Calu3 (cell line): ENCODE results near the gene VAC14. TPM values are rescaled to one million over a fixed set of nuclear protein-coding genes. Genes with fewer than 3 reads are reported as not detected.

Experiments
- BruUV-seq: library from RNA; stranded (reverse); fragments of 400-500 nt; replicated peaks from 2 replicates; lab custom pipeline; 2021; lab: Mats Ljungman, UMichigan
- CTCF ChIA-PET: fragments of 300-600 bp; sonication (Branson Sonifier 250); formaldehyde crosslinking; loops from one replicate; lab custom pipeline; 2022; ENCODE audit warnings: antibody characterized with exemption; lab: Charles Lee
- DNase-seq: peaks from one replicate; pipeline ENCODE4 v3.0.0; 2022
- H3K27ac Mint-ChIP-seq: one replicate; pipeline ENCODE4 v1.8.0; 2022; ENCODE audit warnings: mixed read lengths; ENCODE audit not compliant: unreplicated experiment
- H3K27me3 Mint-ChIP-seq: one replicate; pipeline ENCODE4 v1.8.0; 2022; ENCODE audit warnings: mixed read lengths; ENCODE audit not compliant: unreplicated experiment
- H3K36me3 Mint-ChIP-seq: one replicate; pipeline ENCODE4 v1.8.0; 2022; ENCODE audit warnings: mild to moderate bottlenecking, moderate library complexity, mixed read lengths; ENCODE audit not compliant: insufficient read depth, unreplicated experiment
- H3K4me1 Mint-ChIP-seq: one replicate; pipeline ENCODE4 v1.8.0; 2022; ENCODE audit warnings: mild to moderate bottlenecking, low read depth, mixed read lengths; ENCODE audit not compliant: unreplicated experiment
- H3K4me3 Mint-ChIP-seq: one replicate; pipeline ENCODE4 v1.8.0; 2022; ENCODE audit warnings: mild to moderate bottlenecking, low read depth, moderate library complexity, mixed read lengths; ENCODE audit not compliant: unreplicated experiment
- H3K9me3 Mint-ChIP-seq: one replicate; pipeline ENCODE4 v1.8.0; 2022; ENCODE audit warnings: low read depth, mixed read lengths; ENCODE audit not compliant: unreplicated experiment
- CTCF ChIP-seq: fragments of 200-600 bp; IDR thresholded peaks from one replicate; pipeline ENCODE4 v1.8.0; 2022; ENCODE audit warnings: antibody characterized with exemption; ENCODE audit not compliant: unreplicated experiment
- intact Hi-C: fragments of 100-400 bp; cut with micrococcal nuclease; formaldehyde crosslinking; loops from one replicate; pipeline ENCODE4 v1.10.0; 2022; ENCODE audit not compliant: unreplicated experiment
- total RNA-seq: library from RNA; stranded (reverse); gene quantifications from 2 replicates; pipeline ENCODE4 v1.2.3, GENCODE V29; 2022

Gene VAC14
- total RNA-seq, 1 experiment from 2014 or later: 63.8 TPM

- intact Hi-C loops: loop anchor here (10.0 kb wide), 2 partner anchors 95 to 215 kb away; partner anchors contain the start of gene MTSS2
- CTCF ChIA-PET: interaction anchor here (1.2 kb wide), 1 partner anchor 8 kb away, joined by 5 read pairs; no protein-coding TSS in a partner anchor
- H3K4me3 Mint-ChIP-seq: no peak overlapping the region
Measured at GRCh38 chr16:70779361-70779760, 21.6 kb downstream of the VAC14 start.

GRCh38 chr16:70778901-70779309 lies 22.1 kb downstream of the VAC14 start:
- Mint-ChIP-seq H3K27me3 (no peaks in the 10 kb centered on the region), H3K9me3 (no peaks in the 10 kb centered on the region), H3K27ac (no peak overlapping the region), H3K36me3 (peaks cover 34% of the 10 kb centered on the region), H3K4me3 (no peak overlapping the region), H3K4me1 (no peaks in the 10 kb centered on the region)
- no TSS peak for BruUV-seq
- intact Hi-C loops: loop anchor here (10.0 kb wide), 2 partner anchors 94 to 214 kb away; partner anchors contain the start of gene MTSS2
- no peak for TF ChIP-seq CTCF
- CTCF ChIA-PET: no interaction called here
- no peak for DNase-seq

More at GRCh38 chr16:70779361-70779760, 21.6 kb downstream of the VAC14 start:
- H3K36me3 Mint-ChIP-seq: peaks cover 34% of the 10 kb centered on the region
- no peak for TF ChIP-seq CTCF
- no peak for DNase-seq
- H3K9me3 Mint-ChIP-seq: no peaks in the 10 kb centered on the region
- BruUV-seq: no TSS peak
- no peak overlapping the region for H3K27ac Mint-ChIP-seq
- H3K4me1 Mint-ChIP-seq: no peaks in the 10 kb centered on the region
- H3K27me3 Mint-ChIP-seq: no peaks in the 10 kb centered on the region

GRCh38 chr16:70777973-70778406 lies 23.0 kb downstream of the VAC14 start:
- Mint-ChIP-seq H3K27me3 (no peaks in the 10 kb centered on the region), H3K4me3 (no peak overlapping the region), H3K36me3 (peaks cover 25% of the 10 kb centered on the region), H3K4me1 (no peaks in the 10 kb centered on the region), H3K9me3 (no peaks in the 10 kb centered on the region), H3K27ac (no peak overlapping the region)
- CTCF ChIA-PET: no interaction called here
- intact Hi-C loops: loop anchor here (10.0 kb wide), 2 partner anchors 93 to 213 kb away; partner anchors contain the start of gene MTSS2
- BruUV-seq: no TSS peak
- no peak for DNase-seq
- no peak for TF ChIP-seq CTCF

- BruUV-seq: no TSS peak
- Mint-ChIP-seq H3K4me3 (no peak overlapping the region), H3K27ac (no peak overlapping the region), H3K36me3 (peaks cover 22% of the 10 kb centered on the region), H3K9me3 (no peaks in the 10 kb centered on the region), H3K4me1 (no peaks in the 10 kb centered on the region), H3K27me3 (no peaks in the 10 kb centered on the region)
- DNase-seq: no peak
- CTCF ChIA-PET: no interaction called here
- no peak for TF ChIP-seq CTCF
- intact Hi-C loops: loop anchor here (10.0 kb wide), 2 partner anchors 93 to 213 kb away; partner anchors contain the start of gene MTSS2
Measured at GRCh38 chr16:70777496-70777895, 23.5 kb downstream of the VAC14 start.
